ENCODE data around the gene MT1X. TPM values are rescaled to one million over a fixed set of nuclear protein-coding genes. Genes with fewer than 3 reads are reported as not detected.
"Not testable (repeated sequence)": the region's sequence is repeated elsewhere in the genome, so short reads cannot be mapped to it uniquely, and the experiment has no call there.

The MT1X gene
- total RNA-seq, 1 donor from 2014 or later = 75.1 TPM

DNA sequence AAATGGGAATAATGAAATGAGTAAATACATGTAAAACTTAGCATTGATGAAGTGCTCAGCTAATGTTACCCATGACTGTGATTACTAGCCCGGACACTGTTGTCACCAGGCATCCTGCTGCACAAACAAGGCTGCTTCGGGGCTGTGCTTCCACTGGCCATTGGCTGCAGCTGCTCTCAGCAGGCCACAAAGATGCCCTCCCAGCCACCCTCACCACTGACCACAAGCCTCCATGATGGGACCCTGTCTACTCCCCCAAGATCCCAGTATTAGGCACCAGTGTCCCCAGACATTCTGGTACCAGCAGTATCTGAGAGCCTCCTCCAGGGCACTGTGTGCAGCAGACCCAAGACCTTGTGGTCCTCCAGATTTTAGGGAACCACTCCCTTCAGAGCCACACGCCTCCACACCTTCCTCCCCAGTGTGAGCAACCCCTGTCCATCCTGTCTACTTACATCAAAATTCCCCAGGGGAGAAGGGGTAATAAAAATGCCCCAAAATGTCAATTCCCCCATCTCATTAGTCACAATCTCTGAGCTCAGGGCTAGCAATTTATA, 28.0 kb downstream of the MT1X start:
- no peak for DNase-seq (ENCODE audit: low spot score)

- no peak for DNase-seq (ENCODE audit: low spot score)
Observed at GRCh38 chr16:56711862-56712261, 29.6 kb downstream of the MT1X start.

DNA sequence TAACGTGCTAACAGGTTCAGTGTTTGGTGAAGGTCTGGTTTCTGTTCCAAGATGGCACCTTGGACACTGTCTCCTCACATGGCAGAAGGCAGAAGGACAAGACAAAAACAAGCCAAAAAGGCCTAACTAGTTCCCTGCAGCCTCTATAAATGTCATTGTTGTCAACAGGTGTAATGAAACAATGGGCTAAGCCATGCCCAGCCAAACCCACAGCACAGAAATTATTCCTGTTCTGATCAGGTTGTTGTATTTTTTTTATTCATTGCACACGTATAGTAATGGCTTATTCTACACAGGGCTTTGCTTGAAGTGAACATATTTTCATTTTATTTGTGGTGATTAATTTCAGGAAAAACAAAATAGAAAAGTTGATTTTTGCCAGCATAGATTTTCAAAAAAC, 31.5 kb downstream of the MT1X start:
- no peak for DNase-seq (ENCODE audit: low spot score)

DNA sequence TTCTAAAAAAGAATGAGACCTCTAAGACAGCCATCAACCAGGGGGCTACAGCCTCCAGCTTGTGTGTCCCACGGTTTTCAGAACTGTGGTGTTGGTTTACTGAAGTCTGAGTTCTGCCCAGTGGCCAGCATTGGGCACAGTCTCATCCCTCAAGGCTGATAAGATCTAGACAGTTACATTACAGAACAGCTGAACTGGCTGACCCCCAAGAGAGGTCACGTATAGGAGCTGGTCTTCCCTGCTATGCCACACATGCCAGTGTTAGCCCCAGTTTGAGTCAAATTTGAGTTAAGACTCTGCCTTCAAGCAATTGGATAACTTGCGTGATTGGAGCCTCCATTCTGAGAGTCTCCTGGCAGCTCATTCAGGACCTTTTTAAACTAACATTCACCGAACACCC, 32.9 kb downstream of the MT1X start:
- no peak for DNase-seq (ENCODE audit: low spot score)

GRCh38 chr16:56716761-56717160, 34.5 kb downstream of the MT1X start:
- no peak for DNase-seq (ENCODE audit: low spot score)

DNA sequence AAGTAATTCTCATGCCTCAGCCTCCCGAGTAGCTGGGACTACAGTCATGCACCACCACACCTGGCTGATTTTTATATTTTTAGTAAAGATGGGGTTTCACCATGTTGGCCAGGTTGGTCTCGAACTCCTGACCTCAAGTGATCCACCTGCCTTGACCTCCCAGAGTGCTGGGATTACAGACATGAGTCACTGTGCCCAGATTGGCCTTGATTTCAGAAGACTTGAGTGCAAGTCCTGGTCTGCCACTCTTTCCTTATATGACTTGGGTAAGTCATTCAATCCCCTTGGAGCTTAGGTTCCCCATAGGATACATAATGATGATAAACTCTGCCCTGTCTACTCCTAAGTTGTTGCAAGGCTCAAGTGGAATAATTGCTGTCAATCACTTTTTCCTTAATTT, 35.3 kb downstream of the MT1X start:
- DNase-seq (ENCODE audit: low spot score) = not testable (repeated sequence)

DNA sequence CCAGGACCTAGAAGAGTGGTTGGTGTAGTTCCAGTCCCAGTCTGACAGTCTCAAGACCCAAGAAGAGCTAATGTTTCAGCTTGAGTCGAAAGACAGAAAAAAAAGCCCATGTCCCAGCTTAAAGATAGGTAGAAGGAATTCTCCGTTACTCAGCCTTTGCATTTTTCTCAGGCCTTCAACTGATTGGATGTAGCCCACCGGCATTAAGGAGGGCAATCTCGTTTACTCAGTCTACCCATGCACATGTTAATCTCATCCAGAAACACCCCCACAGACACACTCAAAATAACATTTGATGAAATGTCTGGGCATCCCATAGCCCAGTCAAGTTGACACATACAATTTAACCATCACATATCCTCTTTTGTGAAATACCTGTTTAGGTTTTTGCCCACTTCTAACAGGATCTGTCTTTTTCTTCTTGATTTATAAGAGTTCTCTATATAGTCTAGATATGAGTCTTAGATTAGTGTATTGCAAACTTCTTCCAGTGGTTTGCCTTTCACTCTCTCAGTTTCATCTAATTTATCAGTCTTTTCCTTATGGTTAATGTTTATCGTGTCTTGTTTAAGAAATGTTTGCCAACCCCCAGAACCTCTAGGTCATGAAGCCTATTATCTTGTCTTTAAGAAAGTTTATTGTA, 40.1 kb downstream of the MT1X start:
- no peak for DNase-seq (ENCODE audit: low spot score)

GRCh38 chr16:56724191-56724590, 41.9 kb downstream of the MT1X start:
- DNase-seq (ENCODE audit: low spot score) = no peak

GRCh38 chr16:56726283-56726682, 44.0 kb downstream of the MT1X start:
- DNase-seq (ENCODE audit: low spot score) = no peak

- DNase-seq (ENCODE audit: low spot score) = no peak
Observed at GRCh38 chr16:56726926-56727325, 44.7 kb downstream of the MT1X start.

- DNase-seq (ENCODE audit: low spot score) = no peak
Observed at GRCh38 chr16:56728027-56728426, 45.8 kb downstream of the MT1X start.

- no peak for DNase-seq (ENCODE audit: low spot score)
Observed at GRCh38 chr16:56728980-56729734, 46.9 kb downstream of the MT1X start.

GRCh38 chr16:56729735-56730662, 47.7 kb downstream of the MT1X start, which contains the start of gene NUP93:
NUP93 (plus strand) TSS chr16:56730129; CDS start chr16:56748248, 18,119 bp downstream.
- peak; percentile 93 for DNase-seq (ENCODE audit: low spot score)

DNA sequence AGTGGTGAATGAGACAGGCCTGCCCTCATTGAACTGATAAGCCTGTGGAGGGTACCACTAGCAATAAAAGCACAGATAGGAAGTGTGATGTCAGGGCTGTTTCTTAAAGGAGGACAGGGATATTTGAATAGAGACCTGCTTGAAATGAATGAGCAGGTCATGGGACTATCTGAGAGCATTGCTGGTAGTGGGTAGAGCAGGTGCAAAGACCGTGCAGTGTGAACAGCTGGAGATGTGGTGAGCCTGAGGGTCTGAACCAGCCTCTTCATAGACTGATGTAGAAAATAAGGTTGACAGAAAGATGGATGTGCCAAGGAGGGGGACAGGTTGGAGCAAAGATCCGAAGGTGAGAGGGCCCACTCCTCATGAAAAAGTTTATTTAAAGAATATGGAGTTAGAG, 50.1 kb downstream of the MT1X start:
- no peak for DNase-seq (ENCODE audit: low spot score)

DNA sequence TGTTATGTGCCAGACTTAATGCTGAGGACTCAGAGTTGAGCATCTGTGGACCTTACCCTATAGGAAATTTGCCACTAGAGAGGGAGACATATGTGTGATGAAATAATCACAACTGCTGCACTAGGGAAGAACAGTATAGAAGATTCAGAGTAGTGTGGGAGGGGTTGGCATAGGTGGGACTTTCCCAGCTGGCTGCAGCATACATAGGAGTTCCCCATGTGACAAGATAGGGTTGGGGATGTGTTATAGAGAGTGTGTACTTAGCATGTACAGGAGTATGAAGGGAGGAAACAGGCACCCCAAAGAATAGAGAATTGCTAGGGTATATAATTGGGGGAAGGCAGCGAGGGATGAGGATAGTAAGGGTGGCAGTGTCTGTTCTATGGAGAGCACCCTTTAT, 50.6 kb downstream of the MT1X start:
- DNase-seq (ENCODE audit: low spot score) = no peak

Other genes with a start within 250 kb of the MT1X start
- 80.9 TPM for gene NUDT21, start 231.1 kb upstream of the MT1X start, total RNA-seq
- gene OGFOD1, start 230.9 kb upstream of the MT1X start, total RNA-seq = 34.2 TPM
- 42.7 TPM for gene BBS2, start 162.4 kb upstream of the MT1X start, total RNA-seq
- gene MT4, start 117.4 kb upstream of the MT1X start, total RNA-seq = not detected
- gene MT3, start 92.9 kb upstream of the MT1X start, total RNA-seq = 1.4 TPM
- 157 TPM for gene MT2A, start 73.9 kb upstream of the MT1X start, total RNA-seq
- gene MT1E, start 56.7 kb upstream of the MT1X start, total RNA-seq = 137 TPM
- gene MT1M, start 49.8 kb upstream of the MT1X start, total RNA-seq = 4.6 TPM
- 1.9 TPM for gene MT1A, start 43.8 kb upstream of the MT1X start, total RNA-seq
- not detected for gene MT1B, start 30.6 kb upstream of the MT1X start, total RNA-seq
- gene MT1F, start 24.5 kb upstream of the MT1X start, total RNA-seq = 36.6 TPM
- 55.2 TPM for gene MT1G, start 14.4 kb upstream of the MT1X start, total RNA-seq
- gene MT1H, start 12.7 kb upstream of the MT1X start, total RNA-seq = 2.9 TPM
- 26.4 TPM for gene NUP93, start 47.7 kb downstream of the MT1X start, total RNA-seq
- 0.20 TPM for gene SLC12A3, start 182.7 kb downstream of the MT1X start, total RNA-seq
- 144 TPM for gene HERPUD1, start 249.7 kb downstream of the MT1X start, total RNA-seq